ENCODE data around the gene TMEM145.

The TMEM145 gene

DNA sequence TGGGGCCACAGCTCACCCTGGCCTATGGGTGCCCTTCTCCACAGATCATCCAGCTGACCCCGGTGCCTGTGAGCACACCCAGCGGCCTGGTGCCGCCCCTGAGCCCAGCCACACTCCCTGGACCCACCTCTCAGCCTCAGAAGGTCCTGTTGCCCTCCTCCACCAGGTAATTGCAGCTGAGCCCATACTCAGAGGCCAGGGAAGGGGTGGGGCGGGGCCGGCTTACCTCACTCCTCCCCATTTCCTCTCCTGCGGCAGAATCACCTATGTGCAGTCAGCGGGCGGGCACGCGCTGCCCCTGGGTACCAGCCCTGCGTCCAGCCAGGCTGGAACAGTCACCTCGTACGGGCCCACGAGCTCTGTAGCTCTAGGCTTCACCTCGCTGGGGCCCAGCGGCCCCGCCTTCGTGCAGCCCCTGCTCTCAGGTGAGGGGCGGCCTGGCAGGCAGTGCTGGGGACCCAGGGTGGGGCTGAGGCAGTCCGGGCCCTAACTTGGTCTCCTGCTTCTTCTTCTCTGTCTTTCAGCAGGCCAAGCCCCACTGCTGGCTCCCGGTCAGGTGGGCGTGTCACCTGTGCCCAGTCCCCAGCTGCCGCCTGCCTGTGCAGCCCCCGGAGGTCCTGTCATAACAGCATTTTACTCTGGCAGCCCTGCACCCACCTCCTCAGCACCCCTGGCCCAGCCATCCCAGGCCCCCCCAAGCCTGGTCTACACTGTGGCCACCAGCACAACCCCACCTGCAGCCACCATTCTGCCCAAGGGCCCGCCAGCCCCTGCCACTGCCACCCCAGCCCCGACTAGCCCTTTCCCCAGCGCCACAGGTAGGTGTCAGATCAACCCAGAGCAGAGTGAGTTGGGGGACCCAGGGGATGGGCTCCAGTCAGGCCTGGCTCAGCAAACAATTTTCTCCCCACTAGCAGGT, 20.8 kb upstream of the TMEM145 start:
- no peak overlapping the region for H3K4me3 ChIP-seq (replicated peaks in 1 of 2; ENCODE audit: low read depth in 2 of 2, low read length in 2 of 2)

DNA sequence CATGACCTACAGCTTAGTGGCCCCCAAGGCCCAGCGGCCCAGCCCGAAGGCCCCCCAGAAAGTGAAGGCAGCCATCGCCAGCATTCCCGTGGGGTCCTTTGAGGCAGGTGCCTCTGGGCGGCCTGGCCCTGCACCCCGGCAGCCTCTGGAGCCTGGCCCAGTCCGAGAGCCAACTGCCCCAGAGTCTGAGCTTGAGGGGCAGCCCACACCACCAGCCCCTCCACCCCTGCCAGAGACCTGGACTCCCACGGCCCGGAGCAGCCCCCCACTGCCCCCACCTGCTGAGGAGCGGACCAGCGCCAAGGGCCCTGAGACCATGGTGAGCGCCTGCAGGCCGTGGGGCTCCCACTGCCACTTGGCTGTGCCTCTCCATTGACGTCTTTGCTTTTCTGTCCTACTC, 20.1 kb upstream of the TMEM145 start:
- TF ChIP-seq, protein P1, sequence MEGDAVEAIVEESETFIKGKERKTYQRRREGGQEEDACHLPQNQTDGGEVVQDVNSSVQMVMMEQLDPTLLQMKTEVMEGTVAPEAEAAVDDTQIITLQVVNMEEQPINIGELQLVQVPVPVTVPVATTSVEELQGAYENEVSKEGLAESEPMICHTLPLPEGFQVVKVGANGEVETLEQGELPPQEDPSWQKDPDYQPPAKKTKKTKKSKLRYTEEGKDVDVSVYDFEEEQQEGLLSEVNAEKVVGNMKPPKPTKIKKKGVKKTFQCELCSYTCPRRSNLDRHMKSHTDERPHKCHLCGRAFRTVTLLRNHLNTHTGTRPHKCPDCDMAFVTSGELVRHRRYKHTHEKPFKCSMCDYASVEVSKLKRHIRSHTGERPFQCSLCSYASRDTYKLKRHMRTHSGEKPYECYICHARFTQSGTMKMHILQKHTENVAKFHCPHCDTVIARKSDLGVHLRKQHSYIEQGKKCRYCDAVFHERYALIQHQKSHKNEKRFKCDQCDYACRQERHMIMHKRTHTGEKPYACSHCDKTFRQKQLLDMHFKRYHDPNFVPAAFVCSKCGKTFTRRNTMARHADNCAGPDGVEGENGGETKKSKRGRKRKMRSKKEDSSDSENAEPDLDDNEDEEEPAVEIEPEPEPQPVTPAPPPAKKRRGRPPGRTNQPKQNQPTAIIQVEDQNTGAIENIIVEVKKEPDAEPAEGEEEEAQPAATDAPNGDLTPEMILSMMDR (IDR thresholded peaks at IDR 0.05; ENCODE audit: low read depth, low read length), result no peak
- no peak overlapping the region for H3K4me3 ChIP-seq (replicated peaks in 1 of 2; ENCODE audit: low read depth in 2 of 2, low read length in 2 of 2)

More for the DNA sequence above, 20.8 kb upstream of the TMEM145 start:
- DNase-seq (ENCODE audit: low read depth in 2 of 2), result no peak
- TF ChIP-seq, protein P1 (IDR thresholded peaks at IDR 0.05; ENCODE audit: low read depth, low read length), result no peak

DNA sequence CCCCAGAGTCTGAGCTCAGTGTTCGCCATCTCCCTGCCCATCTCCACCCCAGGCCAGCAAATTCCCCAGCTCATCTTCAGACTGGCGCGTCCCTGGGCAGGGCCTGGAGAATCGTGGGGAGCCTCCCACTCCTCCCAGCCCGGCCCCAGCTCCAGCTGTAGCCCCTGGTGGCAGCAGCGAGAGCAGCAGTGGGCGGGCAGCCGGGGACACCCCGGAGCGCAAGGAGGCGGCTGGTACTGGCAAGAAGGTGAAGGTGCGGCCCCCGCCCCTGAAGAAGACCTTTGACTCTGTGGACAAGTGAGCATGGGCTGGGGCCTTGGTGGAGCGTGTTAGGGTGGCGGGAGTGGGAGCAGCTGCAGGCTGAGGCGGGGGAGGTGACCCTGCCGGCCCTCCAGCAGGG, 19.6 kb upstream of the TMEM145 start:
- TF ChIP-seq, protein P1 (IDR thresholded peaks at IDR 0.05; ENCODE audit: low read depth, low read length), result peak; percentile 6
- no peak for DNase-seq (ENCODE audit: low read depth in 2 of 2)
- H3K4me3 ChIP-seq (replicated peaks in 1 of 2; ENCODE audit: low read depth in 2 of 2, low read length in 2 of 2), result no peak overlapping the region

More for the DNA sequence above, 20.1 kb upstream of the TMEM145 start:
- DNase-seq (ENCODE audit: low read depth in 2 of 2), result no peak

DNA sequence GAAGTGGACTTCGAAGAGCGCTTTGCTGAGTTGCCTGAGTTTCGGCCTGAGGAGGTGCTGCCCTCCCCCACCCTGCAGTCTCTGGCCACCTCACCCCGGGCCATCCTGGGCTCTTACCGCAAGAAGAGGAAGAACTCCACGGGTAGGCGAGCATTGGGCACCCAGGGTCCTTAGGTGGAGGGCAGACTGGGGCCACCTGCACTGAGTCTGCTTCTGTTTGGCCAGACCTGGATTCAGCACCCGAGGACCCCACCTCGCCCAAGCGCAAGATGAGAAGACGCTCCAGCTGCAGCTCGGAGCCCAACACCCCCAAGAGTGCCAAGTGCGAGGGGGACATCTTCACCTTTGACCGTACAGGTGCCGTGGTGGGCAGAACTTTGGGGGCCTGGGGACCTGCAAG, 19.2 kb upstream of the TMEM145 start:
- TF ChIP-seq, protein P1 (IDR thresholded peaks at IDR 0.05; ENCODE audit: low read depth, low read length), result no peak
- DNase-seq (ENCODE audit: low read depth in 2 of 2), result no peak
- no peak overlapping the region for H3K4me3 ChIP-seq (replicated peaks in 1 of 2; ENCODE audit: low read depth in 2 of 2, low read length in 2 of 2)

DNA sequence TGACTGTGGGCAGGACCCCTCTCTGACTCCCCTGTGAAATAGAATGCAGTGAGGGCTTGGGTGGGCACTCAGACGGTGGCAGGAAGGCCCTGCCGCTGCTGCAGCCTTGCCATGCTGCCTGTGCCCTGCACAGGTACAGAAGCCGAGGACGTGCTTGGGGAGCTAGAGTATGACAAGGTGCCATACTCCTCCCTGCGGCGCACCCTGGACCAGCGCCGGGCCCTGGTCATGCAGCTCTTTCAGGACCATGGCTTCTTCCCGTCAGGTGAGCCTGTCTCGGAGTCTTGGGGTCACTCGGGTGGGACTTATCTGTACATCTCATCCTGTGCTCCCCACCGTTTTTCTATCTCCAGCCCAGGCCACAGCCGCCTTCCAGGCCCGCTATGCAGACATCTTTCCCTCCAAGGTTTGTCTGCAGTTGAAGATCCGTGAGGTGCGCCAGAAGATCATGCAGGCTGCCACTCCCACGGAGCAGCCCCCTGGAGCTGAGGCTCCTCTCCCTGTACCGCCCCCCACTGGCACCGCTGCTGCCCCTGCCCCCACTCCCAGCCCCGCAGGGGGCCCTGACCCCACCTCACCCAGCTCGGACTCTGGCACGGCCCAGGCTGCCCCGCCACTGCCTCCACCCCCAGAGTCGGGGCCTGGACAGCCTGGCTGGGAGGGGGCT, 18.5 kb upstream of the TMEM145 start:
- no peak overlapping the region for H3K4me3 ChIP-seq (replicated peaks in 1 of 2; ENCODE audit: low read depth in 2 of 2, low read length in 2 of 2)
- TF ChIP-seq, protein P1 (IDR thresholded peaks at IDR 0.05; ENCODE audit: low read depth, low read length), result no peak
- DNase-seq (ENCODE audit: low read depth in 2 of 2), result no peak

DNA sequence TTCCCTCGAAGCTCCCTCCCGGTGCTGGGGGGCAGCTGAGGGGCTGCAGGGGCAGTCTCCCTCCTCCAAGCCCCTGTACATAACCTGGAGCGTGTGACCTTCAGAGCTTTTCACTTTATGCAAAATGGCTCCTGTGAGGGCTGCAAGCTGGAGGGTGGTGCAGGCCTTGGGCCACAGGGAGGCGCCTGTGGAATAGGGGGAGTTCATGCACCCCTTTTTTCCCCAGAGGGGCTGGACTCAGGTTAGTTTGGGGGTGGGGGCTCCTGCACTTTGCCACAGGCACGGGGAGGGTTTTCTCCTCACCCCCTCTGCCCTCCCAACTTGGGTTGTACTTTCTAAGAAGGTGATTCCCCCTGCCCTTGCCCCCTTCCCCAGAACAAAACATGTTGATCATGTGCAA, 17.8 kb upstream of the TMEM145 start:
- no peak overlapping the region for H3K4me3 ChIP-seq (replicated peaks in 1 of 2; ENCODE audit: low read depth in 2 of 2, low read length in 2 of 2)
- TF ChIP-seq, protein P1 (IDR thresholded peaks at IDR 0.05; ENCODE audit: low read depth, low read length), result no peak
- no peak for DNase-seq (ENCODE audit: low read depth in 2 of 2)
